Right ventricle myocardium superior (tissue), 1 donor: ENCODE measurements around the gene ATP7B. TPM values are rescaled to one million over a fixed set of nuclear protein-coding genes. Genes with fewer than 3 reads are reported as not detected.

Experiments
- ATAC-seq: fragments of 200-7000 bp; cut with Tn5 transposase; one replicate; pipeline ENCODE4 v1.9.1; 2020; ENCODE audit warnings: mild to moderate bottlenecking; ENCODE audit not compliant: poor library complexity
- DNase-seq: peaks from one replicate; pipeline ENCODE4 v3.0.0-alpha.2; 2020
- intact Hi-C: fragments of 100-400 bp; cut with DNase I; formaldehyde crosslinking; loops from one replicate; pipeline ENCODE4 v1.11.2; 2022
- total RNA-seq: library from RNA; stranded (reverse); fragmentation: NEBNext Ultra II Directional; extraction: Animal tissue kit (Norgen Biotek cat#: 25700); gene quantifications from one replicate; pipeline ENCODE4 v1.2.1, GENCODE V29; 2021
- donor health status: DM: no; HTN: yes; CAD: no; lungs with severe emphysema.

ATP7B gene
- total RNA-seq, 1 donor from 2014 or later = 3.6 TPM

DNA sequence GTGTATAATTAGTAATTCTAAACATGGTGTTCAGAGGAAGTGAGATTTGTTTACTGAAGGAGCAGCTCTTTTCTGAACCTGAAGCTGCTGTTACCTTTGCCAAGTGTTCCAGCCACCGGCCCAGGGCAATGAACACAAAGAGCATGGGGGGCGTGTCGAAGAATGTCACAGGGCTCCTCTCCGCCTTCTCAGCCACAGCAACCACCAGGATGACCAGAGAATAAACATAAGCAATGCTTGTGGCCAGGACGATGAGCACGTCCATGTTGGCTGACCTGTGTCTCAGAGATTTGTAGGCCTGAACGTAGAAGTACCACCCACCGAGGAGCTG lies 53.1 kb downstream of the ATP7B start:
- ATAC-seq = no peak
- intact Hi-C loops = no loop called here
- no peak for DNase-seq

- ATAC-seq (no peak), DNase-seq (no peak)
- intact Hi-C loops = no loop called here
These were observed 53.7 kb downstream of the ATP7B start for GRCh38 chr13:51957377-51958216.

- no peak for DNase-seq
- intact Hi-C loops = no loop called here
- no peak for ATAC-seq
These were observed 54.5 kb downstream of the ATP7B start for GRCh38 chr13:51956717-51957116.

DNA sequence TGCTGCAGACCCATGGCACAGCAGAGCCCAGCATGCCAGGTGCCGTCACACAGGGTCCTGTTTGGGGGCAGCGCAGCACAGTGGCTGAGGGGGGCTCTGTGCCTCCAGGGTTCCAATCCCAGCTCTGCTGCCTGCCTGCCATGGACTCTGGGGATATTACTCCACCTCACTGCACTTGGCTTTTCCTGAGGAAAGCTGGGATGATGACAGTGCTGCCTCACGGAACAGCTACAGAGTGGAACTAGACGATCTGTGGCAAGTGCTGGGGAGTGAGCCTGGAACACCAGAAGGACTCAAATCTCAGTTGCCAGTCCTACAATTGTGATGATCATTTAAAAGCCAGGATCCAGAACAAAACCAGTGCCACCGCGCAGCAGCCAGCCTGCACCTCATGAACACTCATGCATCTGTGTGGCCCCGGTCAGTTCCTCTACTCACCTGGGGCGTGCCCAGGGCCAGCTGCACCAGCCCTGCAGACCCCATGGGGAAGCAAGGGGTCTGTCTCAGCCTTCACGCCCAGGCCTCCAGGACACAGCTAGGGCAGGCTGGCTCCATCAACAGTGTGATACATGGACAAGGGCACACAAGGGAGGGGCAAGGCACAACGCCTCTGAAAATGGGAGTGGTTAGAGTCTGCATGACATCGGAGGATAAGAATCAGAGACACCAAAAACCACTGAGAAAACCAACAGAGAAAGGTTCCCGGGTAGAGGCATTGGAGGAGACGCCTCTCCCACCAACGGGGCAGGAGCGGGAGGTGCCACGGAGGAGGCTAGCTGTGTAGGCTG lies 55.2 kb downstream of the ATP7B start:
- no peak for DNase-seq
- intact Hi-C loops = no loop called here
- ATAC-seq = no peak

- ATAC-seq (peak; percentile 27), DNase-seq (no peak)
- intact Hi-C loops = no loop called here
These were observed 55.9 kb downstream of the ATP7B start for GRCh38 chr13:51955281-51955771.

DNA sequence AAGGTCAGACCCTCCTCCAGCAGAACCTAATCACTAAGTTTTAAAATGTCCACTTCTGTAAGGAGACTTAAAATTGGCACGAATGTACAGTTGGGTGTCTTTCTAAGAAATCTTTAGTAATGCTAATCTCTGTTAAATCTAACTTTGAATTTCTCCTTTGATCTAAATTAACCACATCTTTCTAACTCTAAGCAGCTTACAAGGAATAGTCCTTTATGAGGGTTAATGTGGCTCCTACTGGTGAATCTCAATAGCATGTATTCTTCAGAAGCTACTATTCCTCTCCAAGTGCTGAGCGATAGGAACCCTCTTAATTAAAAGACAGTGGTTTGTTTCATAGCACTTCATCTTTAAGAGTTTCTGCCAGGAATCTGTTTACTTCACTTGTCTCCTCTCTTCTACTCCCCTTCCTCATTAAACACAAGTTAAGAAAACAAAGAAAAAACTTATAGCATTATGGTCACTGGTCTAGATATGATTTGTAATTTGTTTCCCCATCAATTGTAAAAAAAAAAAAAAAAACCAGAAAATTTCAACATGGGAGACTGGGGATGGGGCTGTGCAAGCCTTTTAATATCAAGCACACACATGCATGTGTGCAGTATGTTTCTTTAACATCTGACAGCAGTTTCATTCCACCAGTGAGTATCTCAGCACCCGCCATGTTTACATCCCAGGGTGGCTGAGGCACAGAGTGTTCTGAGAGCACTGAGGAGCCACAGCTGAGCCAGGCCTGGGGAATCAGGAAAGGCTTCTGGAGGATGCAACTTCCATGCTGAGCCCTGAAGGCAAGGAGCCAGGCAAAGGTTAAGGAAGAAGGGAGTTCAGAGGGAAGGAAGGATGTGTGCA lies 57.7 kb downstream of the ATP7B start:
- ATAC-seq = no peak
- no peak for DNase-seq
- intact Hi-C loops = no loop called here

GRCh38 chr13:51950722-51951121 lies 60.5 kb downstream of the ATP7B start:
- ATAC-seq (no peak), DNase-seq (no peak)
- intact Hi-C loops = no loop called here

DNA sequence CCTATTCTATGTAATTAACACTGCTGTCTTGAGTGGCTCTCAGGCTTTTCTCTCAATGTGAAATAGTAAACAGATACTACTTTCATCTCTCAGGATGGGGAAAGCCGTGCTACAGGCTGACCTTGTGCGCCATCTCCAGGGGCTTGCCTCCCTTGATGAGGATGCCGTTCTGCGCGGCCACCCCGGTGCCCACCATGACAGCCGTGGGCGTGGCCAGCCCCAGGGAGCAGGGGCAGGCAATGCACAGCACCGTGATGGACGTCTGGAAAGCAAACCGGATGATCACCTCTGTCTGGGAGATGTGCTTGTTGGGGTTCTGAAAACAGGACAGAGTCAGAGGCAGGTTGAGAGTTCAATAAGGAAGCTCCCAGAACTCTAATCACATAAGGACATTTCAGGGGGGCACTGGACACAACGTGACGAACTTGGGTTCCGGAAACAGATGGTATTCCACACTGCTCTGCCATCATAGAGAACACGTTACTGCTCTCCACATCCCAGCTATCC lies 65.0 kb downstream of the ATP7B start:
- DNase-seq (no peak), ATAC-seq (no peak)

GRCh38 chr13:51945149-51945548 lies 66.1 kb downstream of the ATP7B start:
- ATAC-seq (no peak), DNase-seq (no peak)
- intact Hi-C loops = no loop called here

More for the DNA sequence above, 65.0 kb downstream of the ATP7B start:
- intact Hi-C loops = no loop called here

DNA sequence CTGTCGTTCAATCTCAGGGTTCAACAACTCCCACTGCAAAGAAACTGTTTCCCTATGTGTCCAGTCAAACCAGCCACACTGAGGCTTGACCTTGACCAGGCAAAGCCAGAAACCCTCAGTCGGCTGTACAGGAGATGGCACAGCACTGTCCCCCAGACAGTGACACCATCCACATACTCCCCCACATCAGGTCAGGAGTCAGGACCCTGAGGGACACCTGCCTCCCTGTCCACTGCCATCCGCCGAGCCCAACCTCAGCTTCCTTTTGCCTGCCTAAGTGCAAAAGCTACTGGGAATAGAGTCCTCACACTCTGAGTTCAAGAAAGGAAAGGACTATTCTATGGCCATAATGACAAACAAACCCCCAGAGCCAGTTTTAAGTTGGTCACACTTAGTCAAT lies 66.8 kb downstream of the ATP7B start:
- intact Hi-C loops = no loop called here
- ATAC-seq = no peak
- DNase-seq = no peak

- intact Hi-C loops = no loop called here
- ATAC-seq (no peak), DNase-seq (no peak)
These were observed 67.5 kb downstream of the ATP7B start for GRCh38 chr13:51943721-51944120.

DNA sequence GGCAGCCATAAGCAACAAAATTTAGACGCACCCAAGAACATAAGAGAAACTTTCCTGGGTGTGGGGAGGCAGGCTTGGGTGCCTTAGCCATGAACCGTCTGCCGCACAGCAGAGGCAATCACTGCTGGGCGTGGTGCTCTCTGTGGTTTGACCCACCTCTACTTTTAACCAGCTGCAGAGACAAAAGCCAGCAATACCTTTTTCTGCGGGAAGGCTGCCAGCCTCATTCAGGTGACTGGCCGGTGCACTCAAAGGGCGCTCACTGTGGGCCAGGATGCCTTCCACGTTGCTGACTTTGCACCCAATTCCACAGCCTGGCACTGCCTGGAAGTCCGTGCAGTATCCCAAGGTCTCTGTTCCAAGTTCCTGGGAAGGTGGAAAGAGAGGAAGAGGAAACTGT lies 69.1 kb downstream of the ATP7B start:
- intact Hi-C loops = no loop called here
- no peak for ATAC-seq
- no peak for DNase-seq

DNA sequence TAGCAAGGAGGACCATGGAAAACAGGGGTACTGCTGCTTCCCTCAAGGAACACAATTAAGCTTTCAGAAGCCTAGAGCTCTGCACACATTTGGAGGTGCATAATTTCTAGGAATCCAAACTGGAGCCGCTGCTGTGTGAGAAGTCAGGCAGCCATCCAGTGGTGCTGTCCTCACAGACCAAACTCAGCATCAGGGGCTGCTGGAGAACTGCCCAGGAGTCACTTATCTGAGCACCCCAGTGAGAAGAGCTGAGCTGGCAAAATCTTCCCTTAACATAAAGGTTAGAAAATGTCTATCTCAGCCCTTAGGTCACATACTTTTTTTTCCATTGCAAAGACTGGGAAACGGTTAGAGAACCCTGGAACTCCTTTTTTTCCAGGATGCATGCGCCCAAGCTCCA lies 72.8 kb downstream of the ATP7B start:
- DNase-seq = no peak
- intact Hi-C loops = no loop called here
- no peak for ATAC-seq

GRCh38 chr13:51937320-51938290 lies 73.6 kb downstream of the ATP7B start:
- intact Hi-C loops = no loop called here
- ATAC-seq (no peak), DNase-seq (no peak)

DNA sequence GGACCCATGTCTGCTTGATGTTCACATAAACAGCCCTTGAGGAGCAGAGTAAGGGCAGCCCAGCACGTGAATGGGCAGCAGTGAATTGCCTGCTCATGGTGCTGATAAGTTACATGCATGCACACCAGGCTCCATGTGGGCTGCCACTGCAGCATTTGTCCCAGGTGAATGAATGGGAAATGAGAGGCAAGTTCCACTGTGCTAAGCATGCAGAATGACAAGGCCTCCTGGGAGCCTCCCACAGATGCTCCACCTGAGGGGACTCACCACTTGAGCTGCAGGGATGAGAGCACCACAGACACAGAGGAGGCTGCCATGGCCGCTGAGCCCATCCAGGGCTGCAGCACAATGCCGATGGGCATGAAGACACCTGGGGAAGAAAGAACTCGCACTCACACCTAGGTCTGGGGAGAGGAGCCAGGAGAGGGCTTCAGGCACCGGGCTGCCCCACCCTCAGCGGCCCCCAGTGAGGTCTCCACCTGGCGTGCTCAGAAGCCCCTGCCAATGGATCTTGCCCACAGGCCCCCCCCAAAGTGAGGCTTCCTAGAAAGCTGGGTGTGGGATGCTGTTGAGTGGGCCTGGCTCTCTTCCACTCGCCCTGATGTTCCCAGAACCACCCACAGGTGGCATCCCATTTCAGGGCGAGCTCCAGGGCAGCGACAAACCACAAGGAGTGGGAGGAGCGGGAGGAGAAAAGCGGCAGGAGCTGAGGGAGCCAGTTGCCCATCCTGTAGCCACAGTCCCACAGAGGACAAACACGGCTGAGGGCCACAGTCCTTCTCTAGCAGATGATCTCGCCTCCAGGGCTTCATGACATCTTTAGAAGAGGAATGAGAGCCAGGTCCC lies 75.7 kb downstream of the ATP7B start:
- ATAC-seq = peak; percentile 34
- intact Hi-C loops = no loop called here
- no peak for DNase-seq

DNA sequence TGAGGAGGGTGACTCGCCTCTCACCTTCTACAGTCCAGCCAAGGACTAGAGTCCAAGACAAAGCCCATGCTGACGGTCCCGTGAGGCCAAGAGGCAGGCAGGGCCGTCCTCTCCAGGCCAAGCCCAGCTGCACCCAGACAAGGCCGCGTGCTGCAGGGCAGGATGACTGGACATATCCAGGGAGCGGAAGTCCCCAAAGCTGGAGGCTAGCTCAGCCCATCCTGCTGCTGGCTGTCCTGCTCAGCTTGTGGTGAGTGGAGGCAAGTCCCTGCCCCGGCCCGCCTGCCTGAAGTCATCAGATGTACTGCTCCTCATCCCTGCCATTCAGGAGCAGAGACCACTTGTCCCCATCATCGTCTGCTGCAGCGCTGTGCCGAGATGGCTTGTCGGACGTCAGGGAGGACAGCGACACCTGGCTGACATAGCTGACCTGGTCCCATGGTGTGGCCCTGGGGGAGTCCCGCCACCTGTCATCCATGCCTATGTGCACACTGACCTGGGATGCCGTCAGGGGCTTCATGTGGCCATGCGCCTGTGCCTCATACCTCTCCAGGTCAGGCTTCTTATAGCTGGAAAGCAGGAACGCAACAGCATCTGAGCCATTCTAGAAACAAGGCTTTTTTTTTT lies 76.7 kb downstream of the ATP7B start:
- intact Hi-C loops = no loop called here
- no peak for DNase-seq
- ATAC-seq = no peak
